ENCODE results near the gene RABGGTA. TPM values are rescaled to one million over a fixed set of nuclear protein-coding genes. Genes with fewer than 3 reads are reported as not detected.

RABGGTA gene
- polyA plus RNA-seq, 1 donor from 2014 or later: 37.9 TPM

GRCh38 chr14:24292118-24292807 is 20.9 kb upstream of the RABGGTA start:
- Mint-ChIP-seq H3K36me3 (no peaks in the 10 kb centered on the region), H3K4me3 (peak overlapping the region in 1 of 4 donors; percentile 49), H3K4me1 (peaks cover 7 to 12% (median 11%) of the 10 kb centered on the region in 3 donors), H3K27ac (no peak overlapping the region), H3K9me3 (no peaks in the 10 kb centered on the region), H3K27me3 (no peaks in the 10 kb centered on the region)

DNA sequence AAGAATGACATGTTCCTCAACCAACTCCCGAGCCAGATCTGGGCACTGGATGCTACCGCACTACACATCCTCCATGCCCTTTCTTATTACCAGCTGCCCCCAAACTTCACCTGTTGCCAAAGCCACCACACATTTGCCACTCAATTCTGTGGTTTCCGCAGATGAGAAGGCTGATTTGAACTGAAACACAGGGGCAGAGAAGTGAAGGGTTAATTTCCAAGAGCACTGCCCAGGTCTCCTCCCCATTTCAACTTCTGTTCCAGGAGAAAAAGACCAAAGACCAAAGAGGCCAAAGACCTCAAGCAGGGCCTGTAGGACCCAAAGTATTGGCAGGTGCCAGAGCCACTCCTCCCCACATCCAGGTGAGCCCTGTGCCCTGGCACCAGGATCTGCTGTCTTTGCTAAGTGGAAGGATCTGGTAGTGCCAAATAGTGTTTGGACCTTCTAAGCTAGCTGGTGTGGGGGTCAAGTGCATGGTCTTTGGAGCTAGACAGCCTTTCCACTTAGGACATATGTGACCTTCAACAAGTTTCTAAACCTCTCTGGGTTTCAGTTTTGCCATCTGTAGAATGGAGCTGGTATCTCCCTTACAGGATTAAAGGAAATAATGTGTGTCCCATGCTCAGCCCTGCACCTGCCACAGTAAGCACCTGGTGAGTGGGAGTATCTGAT is 20.2 kb upstream of the RABGGTA start:
- Mint-ChIP-seq H3K4me1 (peaks cover under 1 to 5% (median 5%) of the 10 kb centered on the region in 3 donors), H3K9me3 (no peaks in the 10 kb centered on the region), H3K27me3 (no peaks in the 10 kb centered on the region), H3K27ac (peak overlapping the region in 1 of 3 donors; percentile 14), H3K4me3 (no peak overlapping the region), H3K36me3 (no peaks in the 10 kb centered on the region)

- Mint-ChIP-seq H3K4me1 (peaks cover 0 to 3% (median 2%) of the 10 kb centered on the region in 3 donors), H3K4me3 (no peak overlapping the region)
Observed at GRCh38 chr14:24290746-24291145, 19.3 kb upstream of the RABGGTA start.

DNA sequence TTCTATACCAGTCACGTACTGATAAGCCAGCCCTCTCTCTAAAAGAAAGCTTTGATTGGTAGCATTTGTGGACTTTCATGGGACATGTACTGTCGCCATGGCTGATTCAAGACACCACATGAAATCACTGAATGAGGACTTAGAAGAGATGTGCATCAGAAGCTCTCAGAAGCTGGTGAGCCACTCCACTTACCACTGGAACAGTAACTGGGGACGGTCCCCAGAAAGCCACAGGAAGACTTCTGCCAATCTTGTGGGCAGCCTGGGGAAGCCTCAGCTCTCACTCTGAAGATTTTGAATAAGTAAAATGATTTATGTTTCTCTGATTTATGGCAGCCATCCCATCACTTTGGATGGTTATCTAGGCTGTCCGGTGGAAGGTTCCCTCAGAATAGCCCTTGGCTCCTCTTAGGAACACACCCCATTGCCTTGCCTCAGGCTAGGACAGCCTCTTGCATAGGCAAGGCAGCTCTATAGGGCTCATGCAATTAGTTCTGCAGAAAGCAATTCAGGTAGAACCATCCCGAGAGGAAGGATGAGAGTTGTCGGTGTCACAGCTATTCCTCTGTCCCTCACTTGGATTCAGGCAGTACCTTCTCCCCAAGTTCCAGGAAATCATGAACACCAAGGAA is 18.4 kb upstream of the RABGGTA start:
- Mint-ChIP-seq H3K27me3 (no peaks in the 10 kb centered on the region), H3K27ac (peak overlapping the region in 1 of 3 donors; percentile 33), H3K9me3 (no peaks in the 10 kb centered on the region), H3K4me3 (no peak overlapping the region), H3K4me1 (peaks cover 0 to 3% (median 0%) of the 10 kb centered on the region in 3 donors), H3K36me3 (no peaks in the 10 kb centered on the region)

More at GRCh38 chr14:24290746-24291145, 19.3 kb upstream of the RABGGTA start:
- Mint-ChIP-seq H3K9me3 (no peaks in the 10 kb centered on the region), H3K27ac (no peak overlapping the region), H3K36me3 (no peaks in the 10 kb centered on the region), H3K27me3 (no peaks in the 10 kb centered on the region)

- Mint-ChIP-seq H3K4me3 (no peak overlapping the region), H3K27ac (no peak overlapping the region), H3K27me3 (no peaks in the 10 kb centered on the region)
Observed at GRCh38 chr14:24286996-24287395, 15.6 kb upstream of the RABGGTA start.

GRCh38 chr14:24285351-24285750 is 14.0 kb upstream of the RABGGTA start:
- Mint-ChIP-seq H3K27me3 (no peaks in the 10 kb centered on the region), H3K36me3 (no peaks in the 10 kb centered on the region), H3K9me3 (no peaks in the 10 kb centered on the region), H3K27ac (no peak overlapping the region), H3K4me1 (peaks cover 6 to 15% (median 11%) of the 10 kb centered on the region in 3 donors), H3K4me3 (no peak overlapping the region)

More at GRCh38 chr14:24286996-24287395, 15.6 kb upstream of the RABGGTA start:
- H3K4me1 Mint-ChIP-seq: peaks cover 0 to 3% (median 0%) of the 10 kb centered on the region in 3 donors
- no peaks in the 10 kb centered on the region for H3K9me3 Mint-ChIP-seq
- no peaks in the 10 kb centered on the region for H3K36me3 Mint-ChIP-seq

GRCh38 chr14:24284501-24285035 is 13.2 kb upstream of the RABGGTA start:
- no peaks in the 10 kb centered on the region for H3K36me3 Mint-ChIP-seq
- peaks cover 13 to 20% (median 17%) of the 10 kb centered on the region in 3 donors for H3K4me1 Mint-ChIP-seq
- no peak overlapping the region for H3K27ac Mint-ChIP-seq
- H3K27me3 Mint-ChIP-seq: peaks cover 2% of the 10 kb centered on the region
- H3K4me3 Mint-ChIP-seq: no peak overlapping the region
- no peaks in the 10 kb centered on the region for H3K9me3 Mint-ChIP-seq

GRCh38 chr14:24283796-24284460 is 12.5 kb upstream of the RABGGTA start:
- Mint-ChIP-seq H3K4me1 (peaks cover 19 to 26% (median 23%) of the 10 kb centered on the region in 3 donors), H3K9me3 (no peaks in the 10 kb centered on the region), H3K36me3 (no peaks in the 10 kb centered on the region), H3K4me3 (no peak overlapping the region), H3K27me3 (peaks cover 3% of the 10 kb centered on the region), H3K27ac (no peak overlapping the region)

DNA sequence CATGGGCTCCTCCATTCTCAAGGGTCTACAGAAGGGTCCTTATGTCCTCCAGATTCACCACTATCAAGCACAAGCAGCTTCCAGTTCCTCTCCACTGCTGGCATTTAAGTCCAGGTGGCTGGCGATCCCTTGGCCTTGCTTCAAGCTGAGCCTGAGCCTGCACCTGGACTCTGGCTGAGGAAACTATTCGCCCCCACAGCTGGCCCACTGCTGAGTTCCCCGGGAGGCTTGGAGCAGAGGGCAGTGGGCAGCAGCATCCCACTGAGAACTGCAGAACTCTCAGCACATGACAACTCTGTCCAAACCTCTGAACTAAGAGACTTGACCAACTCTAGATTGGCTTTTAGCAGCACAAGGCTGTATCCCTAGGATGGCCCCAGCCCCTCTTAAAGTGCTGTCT is 11.3 kb upstream of the RABGGTA start:
- Mint-ChIP-seq H3K27me3 (peaks cover 3% of the 10 kb centered on the region), H3K4me3 (no peak overlapping the region), H3K27ac (no peak overlapping the region), H3K4me1 (peaks cover 31 to 37% (median 34%) of the 10 kb centered on the region in 3 donors), H3K9me3 (peaks cover 0 to 5% (median 0%) of the 10 kb centered on the region in 3 donors), H3K36me3 (peaks cover 3% of the 10 kb centered on the region)

DNA sequence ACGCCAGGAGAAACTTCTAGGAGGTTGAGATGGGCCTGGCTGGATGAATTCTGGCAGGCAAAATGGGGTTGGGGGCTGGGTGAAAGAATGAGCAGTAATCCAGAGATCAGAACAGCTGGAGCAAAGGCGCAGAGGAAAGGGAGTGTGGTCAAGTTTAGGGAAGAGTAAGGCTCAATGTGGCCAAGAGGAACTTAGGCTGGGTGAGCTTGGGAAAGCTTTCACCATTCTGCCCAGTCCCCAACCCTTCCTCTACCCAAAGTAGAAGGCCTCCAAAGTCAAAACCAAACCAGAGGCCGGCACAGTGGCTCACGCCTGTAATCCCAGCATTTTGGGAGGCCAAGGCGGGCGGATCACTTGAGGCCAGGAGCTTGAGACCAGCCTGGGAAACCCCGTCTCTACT is 10.2 kb upstream of the RABGGTA start:
- Mint-ChIP-seq H3K36me3 (peaks cover 3% of the 10 kb centered on the region), H3K4me3 (no peak overlapping the region), H3K4me1 (peaks cover 41 to 47% (median 41%) of the 10 kb centered on the region in 3 donors), H3K27me3 (peaks cover 3% of the 10 kb centered on the region), H3K9me3 (peaks cover 0 to 5% (median 0%) of the 10 kb centered on the region in 3 donors), H3K27ac (peak overlapping the region; percentile 33 to 96 (median 66))

- Mint-ChIP-seq H3K4me1 (peaks cover 41 to 48% (median 44%) of the 10 kb centered on the region in 3 donors), H3K36me3 (peaks cover 3% of the 10 kb centered on the region), H3K27me3 (peaks cover 3% of the 10 kb centered on the region), H3K4me3 (peak overlapping the region in 1 of 4 donors; percentile 38), H3K9me3 (peaks cover 0 to 5% (median 0%) of the 10 kb centered on the region in 3 donors), H3K27ac (peak overlapping the region; percentile 83 to 95 (median 90))
Observed at GRCh38 chr14:24280797-24281460, 9.5 kb upstream of the RABGGTA start.

GRCh38 chr14:24279301-24280186 is 8.1 kb upstream of the RABGGTA start:
- H3K4me3 Mint-ChIP-seq: peak overlapping the region in 3 of 4 donors; percentile 59 to 83 (median 71)
- H3K27ac Mint-ChIP-seq: peak overlapping the region; percentile 90 to 95 (median 94)
- peaks cover 41 to 53% (median 47%) of the 10 kb centered on the region in 3 donors for H3K4me1 Mint-ChIP-seq

GRCh38 chr14:24278424-24278823 is 7.0 kb upstream of the RABGGTA start:
- peak overlapping the region in 2 of 4 donors; percentile 36 to 63 for H3K4me3 Mint-ChIP-seq
- H3K27ac Mint-ChIP-seq: peak overlapping the region; percentile 90 to 95 (median 94)
- peaks cover 0 to 5% (median 0%) of the 10 kb centered on the region in 3 donors for H3K9me3 Mint-ChIP-seq
- H3K4me1 Mint-ChIP-seq: peaks cover 51 to 63% (median 53%) of the 10 kb centered on the region in 3 donors
- H3K36me3 Mint-ChIP-seq: peaks cover 3% of the 10 kb centered on the region
- H3K27me3 Mint-ChIP-seq: peaks cover 3% of the 10 kb centered on the region

More at GRCh38 chr14:24279301-24280186, 8.1 kb upstream of the RABGGTA start:
- Mint-ChIP-seq H3K27me3 (peaks cover 3% of the 10 kb centered on the region), H3K36me3 (peaks cover 3% of the 10 kb centered on the region), H3K9me3 (peaks cover 0 to 5% (median 0%) of the 10 kb centered on the region in 3 donors)

Measured in IgD-negative memory B cell (primary cell).